ENCODE results near the gene TMEM259.

Gene TMEM259

DNA sequence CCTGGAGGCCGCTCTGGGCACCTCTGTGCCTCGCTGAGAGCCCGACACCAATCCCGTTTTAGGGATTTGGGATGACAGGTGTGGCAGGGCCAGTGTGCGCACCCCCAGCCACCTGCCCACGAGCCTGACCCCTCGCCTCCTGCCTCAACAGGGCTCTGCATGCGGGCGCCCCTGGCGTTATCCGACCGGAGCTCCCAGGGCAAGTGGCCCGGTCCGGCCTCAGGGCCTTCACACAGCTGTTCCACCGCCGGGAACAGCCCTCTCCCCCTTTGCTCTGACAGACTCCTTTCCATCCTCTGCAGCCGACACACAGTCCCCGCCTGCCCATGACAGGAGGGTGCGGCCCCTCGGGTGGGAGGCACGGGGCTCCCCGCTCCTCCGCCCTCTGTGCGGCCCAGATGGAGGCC lies 43.9 kb downstream of the TMEM259 start:
- Histone ChIP-seq H3K79me2 (no peaks in the 10 kb centered on the region), H3K4me3 (ENCODE audit: low read depth, low read length) (no peak overlapping the region), H3K4me2 (ENCODE audit: low read length) (no peak overlapping the region), H3K36me3 (ENCODE audit: control insufficient read depth, insufficient read depth, low read length) (no peaks in the 10 kb centered on the region), H2AFZ (no peak overlapping the region), H3K4me1 (no peaks in the 10 kb centered on the region), H3K9me3 (ENCODE audit: control insufficient read depth, low read length) (no peaks in the 10 kb centered on the region), H3K27me3 (ENCODE audit: control insufficient read depth, insufficient read depth, low read length) (no peaks in the 10 kb centered on the region), H3K9ac (no peak overlapping the region), H3K27ac (no peak overlapping the region)
- TF ChIP-seq, protein P1, sequence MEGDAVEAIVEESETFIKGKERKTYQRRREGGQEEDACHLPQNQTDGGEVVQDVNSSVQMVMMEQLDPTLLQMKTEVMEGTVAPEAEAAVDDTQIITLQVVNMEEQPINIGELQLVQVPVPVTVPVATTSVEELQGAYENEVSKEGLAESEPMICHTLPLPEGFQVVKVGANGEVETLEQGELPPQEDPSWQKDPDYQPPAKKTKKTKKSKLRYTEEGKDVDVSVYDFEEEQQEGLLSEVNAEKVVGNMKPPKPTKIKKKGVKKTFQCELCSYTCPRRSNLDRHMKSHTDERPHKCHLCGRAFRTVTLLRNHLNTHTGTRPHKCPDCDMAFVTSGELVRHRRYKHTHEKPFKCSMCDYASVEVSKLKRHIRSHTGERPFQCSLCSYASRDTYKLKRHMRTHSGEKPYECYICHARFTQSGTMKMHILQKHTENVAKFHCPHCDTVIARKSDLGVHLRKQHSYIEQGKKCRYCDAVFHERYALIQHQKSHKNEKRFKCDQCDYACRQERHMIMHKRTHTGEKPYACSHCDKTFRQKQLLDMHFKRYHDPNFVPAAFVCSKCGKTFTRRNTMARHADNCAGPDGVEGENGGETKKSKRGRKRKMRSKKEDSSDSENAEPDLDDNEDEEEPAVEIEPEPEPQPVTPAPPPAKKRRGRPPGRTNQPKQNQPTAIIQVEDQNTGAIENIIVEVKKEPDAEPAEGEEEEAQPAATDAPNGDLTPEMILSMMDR (IDR thresholded peaks at IDR 0.05), result no peak

DNA sequence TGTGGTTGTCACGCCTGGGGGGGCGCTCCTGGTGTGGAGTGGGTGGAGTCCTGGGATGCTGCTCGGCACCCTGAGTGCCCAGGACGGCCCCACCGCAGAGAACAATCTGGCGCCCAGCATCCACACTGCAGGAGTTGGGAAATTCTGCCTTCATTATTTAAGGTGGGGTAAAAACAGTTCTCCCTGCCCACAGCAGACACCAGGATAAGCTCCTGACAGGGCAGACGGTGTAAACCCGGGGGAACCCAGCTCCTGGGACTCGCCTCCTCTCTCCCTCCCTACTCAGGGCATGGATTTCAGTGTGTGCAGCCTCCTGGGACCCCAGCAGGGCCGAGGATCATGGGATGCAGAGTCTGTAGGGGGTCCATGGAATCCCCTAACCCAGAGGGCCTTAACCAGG lies 44.4 kb downstream of the TMEM259 start:
- H3K27me3 ChIP-seq (ENCODE audit: control insufficient read depth, insufficient read depth, low read length), result no peaks in the 10 kb centered on the region
- no peaks in the 10 kb centered on the region for H3K36me3 ChIP-seq (ENCODE audit: control insufficient read depth, insufficient read depth, low read length)
- no peaks in the 10 kb centered on the region for H3K79me2 ChIP-seq
- no peaks in the 10 kb centered on the region for H3K9me3 ChIP-seq (ENCODE audit: control insufficient read depth, low read length)
- no peak overlapping the region for H3K4me2 ChIP-seq (ENCODE audit: low read length)
- TF ChIP-seq, protein P1 (IDR thresholded peaks at IDR 0.05), result no peak
- H3K4me3 ChIP-seq (ENCODE audit: low read depth, low read length), result no peak overlapping the region
- H3K9ac ChIP-seq, result no peak overlapping the region
- H2AFZ ChIP-seq, result no peak overlapping the region
- H3K4me1 ChIP-seq, result no peaks in the 10 kb centered on the region
- H3K27ac ChIP-seq, result no peak overlapping the region

DNA sequence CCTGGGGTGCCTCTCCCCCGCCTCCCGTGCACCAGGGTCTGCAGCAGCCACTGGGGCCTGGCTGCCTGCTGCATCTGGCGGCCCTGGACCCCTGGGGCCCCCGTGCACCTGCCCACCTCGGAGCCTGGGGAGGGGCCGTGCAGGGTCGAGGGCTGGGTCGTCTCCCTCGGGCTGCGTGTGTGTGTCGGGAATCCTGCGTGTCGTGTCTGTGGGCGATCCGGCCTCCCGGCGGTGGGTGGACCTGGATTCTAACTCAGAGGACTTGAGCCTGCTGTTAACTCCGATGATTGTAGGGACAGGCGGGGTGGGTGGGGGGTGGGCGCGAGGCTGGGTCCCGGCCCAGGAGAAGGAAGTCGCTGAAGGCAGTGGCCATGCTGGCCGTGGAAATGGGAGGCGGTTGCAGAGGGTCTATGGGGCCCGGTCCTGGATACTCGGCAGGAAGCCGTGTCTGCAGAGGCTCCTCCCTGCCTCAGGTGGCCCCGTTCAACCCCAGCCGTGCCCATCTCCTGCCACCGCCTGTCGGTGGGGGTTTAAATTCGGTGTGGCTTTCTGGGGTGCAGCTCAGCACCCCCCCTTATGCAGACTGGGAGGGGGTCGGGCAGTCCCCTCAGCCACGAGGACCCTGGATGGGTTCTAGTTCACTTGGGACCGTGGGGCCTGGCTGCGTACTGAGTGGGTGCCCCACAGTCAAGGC lies 46.2 kb downstream of the TMEM259 start:
- no peaks in the 10 kb centered on the region for H3K9me3 ChIP-seq (ENCODE audit: control insufficient read depth, low read length)
- H3K9ac ChIP-seq, result no peak overlapping the region
- H3K4me1 ChIP-seq, result no peaks in the 10 kb centered on the region
- no peak overlapping the region for H3K27ac ChIP-seq
- H3K36me3 ChIP-seq (ENCODE audit: control insufficient read depth, insufficient read depth, low read length), result no peaks in the 10 kb centered on the region
- H3K4me2 ChIP-seq (ENCODE audit: low read length), result no peak overlapping the region
- H3K27me3 ChIP-seq (ENCODE audit: control insufficient read depth, insufficient read depth, low read length), result no peaks in the 10 kb centered on the region
- H3K4me3 ChIP-seq (ENCODE audit: low read depth, low read length), result no peak overlapping the region
- TF ChIP-seq, protein P1 (IDR thresholded peaks at IDR 0.05), result no peak
- H3K79me2 ChIP-seq, result no peaks in the 10 kb centered on the region
- H2AFZ ChIP-seq, result no peak overlapping the region

DNA sequence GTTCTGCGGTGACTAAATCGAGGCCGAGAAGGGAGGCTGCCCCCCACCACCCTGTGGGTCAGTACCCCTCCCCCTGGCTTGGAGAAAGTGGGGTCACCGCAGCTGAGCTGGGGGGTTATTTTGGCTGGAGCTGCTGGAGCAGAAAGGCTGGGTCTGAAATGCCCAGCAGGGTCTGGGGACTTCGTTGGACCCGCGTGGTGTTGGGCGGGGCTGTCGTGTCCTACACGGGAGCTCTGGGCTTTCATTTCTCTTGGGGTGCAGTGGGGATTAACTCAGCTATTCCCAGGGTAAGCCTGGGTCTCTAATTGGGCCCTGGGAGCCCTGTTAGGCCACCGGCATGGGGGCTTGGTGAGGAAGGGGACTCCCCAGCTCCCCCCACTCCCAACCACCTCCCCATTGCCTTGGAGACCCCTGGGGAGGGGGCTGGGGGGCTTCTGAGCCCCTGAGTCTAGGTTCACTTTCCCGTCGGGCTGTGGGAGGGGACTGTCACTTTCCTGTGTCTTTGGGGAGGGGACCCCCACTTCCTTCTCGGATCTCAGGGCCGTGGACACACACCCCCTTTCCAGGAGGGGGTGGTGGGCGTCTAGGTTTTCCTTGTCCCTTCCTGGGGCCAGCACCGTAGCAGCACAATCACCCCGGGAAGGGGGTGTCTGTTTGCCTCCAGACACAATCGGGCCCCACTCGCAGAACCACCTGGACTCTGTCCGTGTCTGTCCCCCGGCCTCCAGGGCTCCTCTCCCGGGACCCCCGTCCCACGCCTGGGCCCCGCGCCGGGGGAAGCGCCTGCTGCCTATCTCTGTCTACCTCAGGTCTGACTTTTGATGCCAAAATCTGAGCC lies 47.0 kb downstream of the TMEM259 start:
- H3K4me3 ChIP-seq (ENCODE audit: low read depth, low read length), result no peak overlapping the region
- H3K36me3 ChIP-seq (ENCODE audit: control insufficient read depth, insufficient read depth, low read length), result no peaks in the 10 kb centered on the region
- no peaks in the 10 kb centered on the region for H3K79me2 ChIP-seq
- no peak overlapping the region for H2AFZ ChIP-seq
- no peaks in the 10 kb centered on the region for H3K9me3 ChIP-seq (ENCODE audit: control insufficient read depth, low read length)
- no peak overlapping the region for H3K4me2 ChIP-seq (ENCODE audit: low read length)
- H3K9ac ChIP-seq, result no peak overlapping the region
- no peak overlapping the region for H3K27ac ChIP-seq
- TF ChIP-seq, protein P1 (IDR thresholded peaks at IDR 0.05), result no peak
- no peaks in the 10 kb centered on the region for H3K27me3 ChIP-seq (ENCODE audit: control insufficient read depth, insufficient read depth, low read length)
- H3K4me1 ChIP-seq, result no peaks in the 10 kb centered on the region
